Liver (tissue), 9 donors: ENCODE data around the gene MCL1. TPM values are rescaled to one million over a fixed set of nuclear protein-coding genes. Genes with fewer than 3 reads are reported as not detected.
A peak's percentile ranks its signal among the peaks of the same experiment; 100 is the strongest.
"Not testable (repeated sequence)": the region's sequence is repeated elsewhere in the genome, so short reads cannot be mapped to it uniquely, and the experiment has no call there.

Experiments
- DNase-seq: peaks from one replicate; pipeline ENCODE4 v3.0.0-alpha.2; 2017; ENCODE audit warnings: low spot score
- H3K27ac ChIP-seq, 2 donors: one replicate each; pipeline ENCODE4 v1.7.0; 2013; ENCODE audit warnings: inconsistent platforms in 2 of 2, low read length in 2 of 2, control low read depth in 1 of 2, low read depth in 1 of 2, mild to moderate bottlenecking in 1 of 2
- H3K27me3 ChIP-seq, 4 donors: one replicate each; pipeline versions ENCODE4 v1.6.1 to v1.7.0; 2013; ENCODE audit warnings: low read length in 3 of 4, inconsistent platforms in 1 of 4, mild to moderate bottlenecking in 1 of 4, moderate library complexity in 1 of 4; ENCODE audit not compliant: control insufficient read depth in 4 of 4, insufficient read depth in 4 of 4
- H3K36me3 ChIP-seq, 4 donors: one replicate each; pipeline versions ENCODE4 v1.6.1 to v1.7.0; 2013; ENCODE audit warnings: low read length in 3 of 4, mild to moderate bottlenecking in 3 of 4, low read depth in 1 of 4, moderate library complexity in 1 of 4; ENCODE audit not compliant: control insufficient read depth in 4 of 4, insufficient read depth in 3 of 4
- H3K4me1 ChIP-seq, 4 donors: one replicate each; pipeline versions ENCODE4 v1.6.1 to v1.7.0; 2013; ENCODE audit warnings: low read length in 3 of 4, mild to moderate bottlenecking in 3 of 4, moderate library complexity in 1 of 4; ENCODE audit not compliant: control insufficient read depth in 4 of 4, insufficient read depth in 4 of 4
- H3K4me3 ChIP-seq, 3 donors: one replicate each; pipeline versions ENCODE4 v1.6.1 to v1.7.0; 2013; ENCODE audit warnings: low read length in 3 of 3, control low read depth in 1 of 3, low read depth in 1 of 3, mild to moderate bottlenecking in 1 of 3
- H3K9ac ChIP-seq, 2 donors: one replicate each; pipeline ENCODE4 v1.7.0; 2013; ENCODE audit warnings: low read length in 2 of 2, mild to moderate bottlenecking in 2 of 2, moderate library complexity in 2 of 2, control low read depth in 1 of 2, low read depth in 1 of 2
- H3K9me3 ChIP-seq, 4 donors: one replicate each; pipeline versions ENCODE4 v1.6.1 to v1.7.0; 2013; ENCODE audit warnings: low read length in 3 of 4; ENCODE audit not compliant: control insufficient read depth in 4 of 4
- HNF4G ChIP-seq: IDR thresholded peaks from 2 replicates; pipeline ENCODE4 v1.6.1; 2016; ENCODE audit warnings: antibody characterized with exemption
- JUND ChIP-seq, 2 donors: IDR thresholded peaks; 2 replicates each; pipeline ENCODE4 v1.6.1; 2016; ENCODE audit warnings: antibody characterized with exemption in 2 of 2
- NR2F2 ChIP-seq: IDR thresholded peaks from 2 replicates; pipeline ENCODE4 v1.6.1; 2016; ENCODE audit warnings: antibody characterized with exemption
- SP1 ChIP-seq: IDR thresholded peaks from 2 replicates; pipeline ENCODE4 v1.6.1; 2018; ENCODE audit warnings: antibody characterized with exemption, mild to moderate bottlenecking
- TAF1 ChIP-seq: conservative IDR thresholded peaks from 2 replicates; pipeline ENCODE4 v1.6.1; 2016; ENCODE audit warnings: antibody characterized with exemption, mild to moderate bottlenecking
- YY1 ChIP-seq: IDR thresholded peaks from 2 replicates; pipeline ENCODE4 v1.6.1; 2016; ENCODE audit warnings: antibody characterized with exemption, mild to moderate bottlenecking
- WGBS: extraction: QIAGEN DNeasy Blood & Tissue Kit; methylation state at CpG from one replicate; pipeline ENCODE4 v1.1.7; 2013; 5-methylcytosine and 5-hydroxymethylcytosine counted together
- polyA plus RNA-seq, 2 donors: library from polyadenylated mRNA; stranded (reverse) in 1 of 2; unstranded in 1 of 2; fragments of 200-250 nt in 1 of 2; fragments of >200 nt in 1 of 2; fragmentation: Nextera tagmentation in 1 of 2; extraction: Ambion mirVana in 1 of 2; gene quantifications; one replicate each; pipeline versions ENCODE4 v1.2.1 to v1.2.3, GENCODE V29; 2013 to 2015
- total RNA-seq, 2 donors: library from RNA; depleted of rRNA; stranded (reverse); fragments of >200 nt; gene quantifications; one replicate each; pipeline ENCODE4 v1.2.3, GENCODE V29; 2014
- TF ChIP-seq, protein P1 (sequence below): IDR thresholded peaks from 2 replicates; pipeline ENCODE4 v1.6.1; 2016; ENCODE audit warnings: antibody characterized with exemption, mild to moderate bottlenecking
- TF ChIP-seq, protein P2 (sequence below): IDR thresholded peaks from 2 replicates; pipeline ENCODE4 v1.6.1; 2016; ENCODE audit warnings: antibody characterized with exemption
- TF ChIP-seq, protein P3 (sequence below): fragments of 150-350 bp; IDR thresholded peaks from 2 replicates; pipeline ENCODE4 v1.5.1; 2017; ENCODE audit warnings: improper control_type of control experiment, low read depth, low read length; ENCODE audit not compliant: missing input control
- donor health status: healthy.
- donor health status: healthy.
- donor health status: healthy.
- donor health status: healthy.
- donor health status: healthy.

Gene MCL1
- total and polyA plus RNA-seq, 4 donors = 23.4 to 181 (median 80.0) TPM

DNA sequence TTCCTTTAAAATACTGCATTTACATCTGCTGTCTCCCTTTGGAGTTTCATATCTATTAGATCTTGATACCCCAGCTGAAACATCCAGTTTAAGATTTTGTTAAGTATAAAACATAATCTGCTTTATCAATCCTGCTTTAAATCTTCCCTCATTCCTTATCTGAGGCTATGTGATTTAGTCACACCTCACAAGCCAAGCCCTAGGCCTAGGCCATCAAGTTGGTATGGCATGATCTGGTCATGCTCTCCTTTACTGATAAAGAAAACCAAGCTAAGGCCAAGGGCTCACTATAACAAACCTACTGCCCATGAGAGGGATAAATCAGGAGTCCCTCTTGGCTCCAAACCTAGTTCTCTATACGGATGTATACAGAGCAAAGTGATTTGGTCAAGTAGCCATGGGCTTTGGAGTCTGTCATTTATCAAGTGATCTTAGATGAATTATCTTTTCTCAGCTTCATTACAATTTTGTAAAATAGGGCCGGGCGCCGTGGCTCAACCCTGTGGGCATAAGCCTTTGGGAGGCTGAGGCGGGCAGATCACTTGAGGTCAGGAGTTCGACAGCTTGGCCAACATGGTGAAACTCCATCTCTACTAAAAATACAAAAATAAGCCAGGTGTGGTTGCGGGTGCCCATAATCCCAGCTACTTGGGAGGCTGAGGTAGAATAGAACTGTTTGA is 27.2 kb upstream of the MCL1 start:
- H3K4me1 ChIP-seq = peaks cover 0 to 21% (median 6%) of the 10 kb centered on the region in 4 donors
- no peaks in the 10 kb centered on the region for H3K9me3 ChIP-seq
- TF ChIP-seq YY1 (no peak), HNF4G (no peak), TAF1 (no peak), NR2F2 (no peak)
- TF ChIP-seq, protein P1, sequence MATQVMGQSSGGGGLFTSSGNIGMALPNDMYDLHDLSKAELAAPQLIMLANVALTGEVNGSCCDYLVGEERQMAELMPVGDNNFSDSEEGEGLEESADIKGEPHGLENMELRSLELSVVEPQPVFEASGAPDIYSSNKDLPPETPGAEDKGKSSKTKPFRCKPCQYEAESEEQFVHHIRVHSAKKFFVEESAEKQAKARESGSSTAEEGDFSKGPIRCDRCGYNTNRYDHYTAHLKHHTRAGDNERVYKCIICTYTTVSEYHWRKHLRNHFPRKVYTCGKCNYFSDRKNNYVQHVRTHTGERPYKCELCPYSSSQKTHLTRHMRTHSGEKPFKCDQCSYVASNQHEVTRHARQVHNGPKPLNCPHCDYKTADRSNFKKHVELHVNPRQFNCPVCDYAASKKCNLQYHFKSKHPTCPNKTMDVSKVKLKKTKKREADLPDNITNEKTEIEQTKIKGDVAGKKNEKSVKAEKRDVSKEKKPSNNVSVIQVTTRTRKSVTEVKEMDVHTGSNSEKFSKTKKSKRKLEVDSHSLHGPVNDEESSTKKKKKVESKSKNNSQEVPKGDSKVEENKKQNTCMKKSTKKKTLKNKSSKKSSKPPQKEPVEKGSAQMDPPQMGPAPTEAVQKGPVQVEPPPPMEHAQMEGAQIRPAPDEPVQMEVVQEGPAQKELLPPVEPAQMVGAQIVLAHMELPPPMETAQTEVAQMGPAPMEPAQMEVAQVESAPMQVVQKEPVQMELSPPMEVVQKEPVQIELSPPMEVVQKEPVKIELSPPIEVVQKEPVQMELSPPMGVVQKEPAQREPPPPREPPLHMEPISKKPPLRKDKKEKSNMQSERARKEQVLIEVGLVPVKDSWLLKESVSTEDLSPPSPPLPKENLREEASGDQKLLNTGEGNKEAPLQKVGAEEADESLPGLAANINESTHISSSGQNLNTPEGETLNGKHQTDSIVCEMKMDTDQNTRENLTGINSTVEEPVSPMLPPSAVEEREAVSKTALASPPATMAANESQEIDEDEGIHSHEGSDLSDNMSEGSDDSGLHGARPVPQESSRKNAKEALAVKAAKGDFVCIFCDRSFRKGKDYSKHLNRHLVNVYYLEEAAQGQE = no peak
- H3K36me3 ChIP-seq = no peaks in the 10 kb centered on the region
- WGBS = 97% methylated on average over 7 of the region's 7 CpGs
- no peak overlapping the region for H3K27ac ChIP-seq
- no peak overlapping the region for H3K9ac ChIP-seq
- no peak for DNase-seq
- no peaks in the 10 kb centered on the region for H3K27me3 ChIP-seq
- H3K4me3 ChIP-seq = no peak overlapping the region

DNA sequence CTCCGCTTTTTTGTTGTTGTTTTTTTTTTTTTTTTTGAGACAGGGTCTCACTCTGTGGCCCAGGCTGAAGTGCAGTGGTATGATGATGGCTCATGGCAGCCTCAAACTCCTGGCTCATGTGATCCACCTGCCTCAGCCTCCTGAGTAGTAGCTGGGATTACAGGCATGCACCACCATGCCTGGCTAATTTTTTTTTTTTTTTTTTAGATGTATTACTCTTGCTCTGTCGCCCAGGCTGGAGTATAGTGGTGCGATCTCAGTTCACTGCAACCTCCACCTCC is 26.0 kb upstream of the MCL1 start:
- 98% methylated on average over 3 of the region's 3 CpGs for WGBS
- H3K36me3 ChIP-seq, H3K4me3 ChIP-seq, DNase-seq, H3K27me3 ChIP-seq, H3K9ac ChIP-seq, H3K9me3 ChIP-seq: not testable (repeated sequence)
- peaks cover 0 to 19% (median 0%) of the 10 kb centered on the region in 4 donors for H3K4me1 ChIP-seq
- H3K27ac ChIP-seq = peak overlapping the region; percentile 85

DNA sequence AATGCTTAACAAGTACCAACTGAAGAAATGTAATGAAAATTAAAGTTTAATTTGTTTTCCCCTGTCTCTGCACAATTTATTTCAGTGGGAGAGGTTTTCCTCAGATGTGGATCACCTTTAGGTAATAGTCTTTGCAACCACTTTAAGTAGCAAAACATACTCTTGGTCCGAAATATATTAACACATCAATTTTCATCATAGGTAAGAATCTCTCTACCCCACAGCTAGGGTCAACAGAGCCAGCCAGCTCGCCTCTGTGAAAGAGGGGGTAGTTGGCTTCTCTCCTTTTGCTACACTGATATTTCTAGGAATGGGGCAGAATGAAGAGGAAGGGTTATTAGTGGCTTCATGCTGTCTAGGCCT is 24.8 kb upstream of the MCL1 start:
- Histone ChIP-seq H3K36me3 (no peaks in the 10 kb centered on the region), H3K4me1 (peaks cover 0 to 17% (median 0%) of the 10 kb centered on the region in 4 donors), H3K9me3 (no peaks in the 10 kb centered on the region), H3K27ac (peak overlapping the region; percentile 85), H3K27me3 (no peaks in the 10 kb centered on the region), H3K4me3 (no peak overlapping the region), H3K9ac (peak overlapping the region in 1 of 2 donors; percentile 21)
- TF ChIP-seq SP1 (no peak), NR2F2 (no peak), JUND (IDR thresholded peaks at IDR 0.05) (no peak), TAF1 (no peak)
- TF ChIP-seq, protein P1 = no peak
- TF ChIP-seq, protein P2, sequence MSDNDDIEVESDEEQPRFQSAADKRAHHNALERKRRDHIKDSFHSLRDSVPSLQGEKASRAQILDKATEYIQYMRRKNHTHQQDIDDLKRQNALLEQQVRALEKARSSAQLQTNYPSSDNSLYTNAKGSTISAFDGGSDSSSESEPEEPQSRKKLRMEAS = no peak
- TF ChIP-seq, protein P3, sequence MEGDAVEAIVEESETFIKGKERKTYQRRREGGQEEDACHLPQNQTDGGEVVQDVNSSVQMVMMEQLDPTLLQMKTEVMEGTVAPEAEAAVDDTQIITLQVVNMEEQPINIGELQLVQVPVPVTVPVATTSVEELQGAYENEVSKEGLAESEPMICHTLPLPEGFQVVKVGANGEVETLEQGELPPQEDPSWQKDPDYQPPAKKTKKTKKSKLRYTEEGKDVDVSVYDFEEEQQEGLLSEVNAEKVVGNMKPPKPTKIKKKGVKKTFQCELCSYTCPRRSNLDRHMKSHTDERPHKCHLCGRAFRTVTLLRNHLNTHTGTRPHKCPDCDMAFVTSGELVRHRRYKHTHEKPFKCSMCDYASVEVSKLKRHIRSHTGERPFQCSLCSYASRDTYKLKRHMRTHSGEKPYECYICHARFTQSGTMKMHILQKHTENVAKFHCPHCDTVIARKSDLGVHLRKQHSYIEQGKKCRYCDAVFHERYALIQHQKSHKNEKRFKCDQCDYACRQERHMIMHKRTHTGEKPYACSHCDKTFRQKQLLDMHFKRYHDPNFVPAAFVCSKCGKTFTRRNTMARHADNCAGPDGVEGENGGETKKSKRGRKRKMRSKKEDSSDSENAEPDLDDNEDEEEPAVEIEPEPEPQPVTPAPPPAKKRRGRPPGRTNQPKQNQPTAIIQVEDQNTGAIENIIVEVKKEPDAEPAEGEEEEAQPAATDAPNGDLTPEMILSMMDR = no peak
- 96% methylated on average over 2 of the region's 2 CpGs for WGBS
- DNase-seq = no peak
